Bone marrow (tissue), 2 donors: ENCODE measurements around the gene FBXO31.

Experiments
- DNase-seq, 2 donors: peaks; one replicate each; lab custom pipeline; 2025; lab: John Stamatoyannopoulos, UW

FBXO31 gene, protein sequence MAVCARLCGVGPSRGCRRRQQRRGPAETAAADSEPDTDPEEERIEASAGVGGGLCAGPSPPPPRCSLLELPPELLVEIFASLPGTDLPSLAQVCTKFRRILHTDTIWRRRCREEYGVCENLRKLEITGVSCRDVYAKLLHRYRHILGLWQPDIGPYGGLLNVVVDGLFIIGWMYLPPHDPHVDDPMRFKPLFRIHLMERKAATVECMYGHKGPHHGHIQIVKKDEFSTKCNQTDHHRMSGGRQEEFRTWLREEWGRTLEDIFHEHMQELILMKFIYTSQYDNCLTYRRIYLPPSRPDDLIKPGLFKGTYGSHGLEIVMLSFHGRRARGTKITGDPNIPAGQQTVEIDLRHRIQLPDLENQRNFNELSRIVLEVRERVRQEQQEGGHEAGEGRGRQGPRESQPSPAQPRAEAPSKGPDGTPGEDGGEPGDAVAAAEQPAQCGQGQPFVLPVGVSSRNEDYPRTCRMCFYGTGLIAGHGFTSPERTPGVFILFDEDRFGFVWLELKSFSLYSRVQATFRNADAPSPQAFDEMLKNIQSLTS

DNA sequence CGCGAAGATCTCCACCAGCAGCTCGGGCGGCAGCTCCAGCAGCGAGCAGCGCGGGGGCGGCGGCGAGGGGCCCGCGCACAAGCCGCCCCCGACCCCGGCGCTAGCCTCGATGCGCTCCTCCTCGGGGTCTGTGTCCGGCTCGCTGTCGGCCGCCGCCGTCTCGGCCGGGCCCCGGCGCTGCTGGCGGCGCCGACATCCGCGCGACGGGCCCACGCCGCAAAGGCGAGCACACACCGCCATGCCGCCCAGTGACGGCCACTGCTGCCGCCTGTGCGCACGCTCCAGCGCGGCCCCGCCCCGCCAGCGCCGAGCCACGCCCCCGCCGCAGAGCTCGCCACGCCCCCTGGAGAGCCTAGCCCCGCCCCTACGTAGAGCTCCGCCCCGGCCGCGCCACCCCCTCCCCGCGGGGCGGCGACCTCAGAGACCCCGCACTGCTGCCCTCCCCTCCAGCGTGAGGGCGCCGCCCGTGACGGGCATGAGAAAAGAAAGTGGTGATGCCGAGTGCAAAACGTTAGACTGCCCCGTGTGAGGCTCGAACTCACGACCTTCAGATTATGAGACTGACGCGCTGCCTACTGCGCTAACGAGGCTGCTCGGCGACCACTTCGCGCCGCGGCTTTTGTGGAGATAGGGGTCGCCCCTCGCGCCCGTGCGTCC, at the start of gene FBXO31:
Gene FBXO31, minus strand, starts transcription at position 272 of the 657 bp plus-strand sequence. Its CDS starts 32 bp downstream, at position 240.
- peak; percentile 82 to 99 for DNase-seq

- no peak for DNase-seq
Observed at GRCh38 chr16:87432330-87432915, 48.8 kb upstream of the FBXO31 start.

- no peak for DNase-seq
Observed at GRCh38 chr16:87431926-87432325, 48.4 kb upstream of the FBXO31 start.

GRCh38 chr16:87426423-87427215, 43.0 kb upstream of the FBXO31 start:
- DNase-seq, result no peak

GRCh38 chr16:87425941-87426340, 42.4 kb upstream of the FBXO31 start:
- no peak for DNase-seq

DNA sequence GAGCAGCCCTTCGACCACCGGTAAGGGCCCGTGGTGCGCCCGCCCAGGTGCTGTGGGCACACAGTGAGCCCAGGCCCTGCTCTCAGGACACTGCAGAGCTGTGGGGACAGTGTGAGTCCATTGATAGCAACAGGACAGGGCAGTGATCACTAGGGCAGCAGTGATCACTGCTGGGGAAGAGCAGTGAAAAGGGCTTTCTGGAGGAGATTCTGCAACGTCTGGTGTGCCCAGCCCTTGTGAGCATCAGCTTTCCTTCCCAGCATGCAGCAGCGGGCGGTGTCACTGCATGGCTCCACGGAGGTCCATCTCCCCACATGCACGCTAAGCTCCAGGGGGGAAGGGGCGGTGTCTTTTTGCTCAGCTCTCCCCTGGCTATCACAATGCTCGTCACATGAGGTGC, 40.7 kb upstream of the FBXO31 start:
- no peak for DNase-seq

- no peak for DNase-seq
Observed at GRCh38 chr16:87423429-87423828, 39.9 kb upstream of the FBXO31 start.

DNA sequence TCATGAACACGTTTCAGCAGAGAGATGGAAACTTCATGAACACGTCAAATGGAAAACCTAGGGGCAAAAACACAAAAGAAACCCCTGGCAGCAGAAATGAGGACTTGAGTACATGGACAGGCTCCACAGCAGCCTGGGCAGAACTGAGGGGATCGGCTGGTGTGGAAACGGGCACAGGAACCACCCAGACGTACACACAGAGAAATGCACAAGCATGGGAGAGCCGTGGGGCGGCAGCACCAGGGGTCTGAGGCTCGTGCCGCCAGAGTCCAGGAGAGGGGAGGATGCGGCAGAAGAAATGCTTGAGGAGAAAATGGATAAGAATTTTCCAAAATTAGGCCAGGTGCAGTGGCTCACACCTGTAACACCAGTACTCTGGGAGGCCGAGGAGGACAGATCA, 38.5 kb upstream of the FBXO31 start:
- DNase-seq, result no peak

- DNase-seq, result no peak
Observed at GRCh38 chr16:87421003-87421912, 37.7 kb upstream of the FBXO31 start.

DNA sequence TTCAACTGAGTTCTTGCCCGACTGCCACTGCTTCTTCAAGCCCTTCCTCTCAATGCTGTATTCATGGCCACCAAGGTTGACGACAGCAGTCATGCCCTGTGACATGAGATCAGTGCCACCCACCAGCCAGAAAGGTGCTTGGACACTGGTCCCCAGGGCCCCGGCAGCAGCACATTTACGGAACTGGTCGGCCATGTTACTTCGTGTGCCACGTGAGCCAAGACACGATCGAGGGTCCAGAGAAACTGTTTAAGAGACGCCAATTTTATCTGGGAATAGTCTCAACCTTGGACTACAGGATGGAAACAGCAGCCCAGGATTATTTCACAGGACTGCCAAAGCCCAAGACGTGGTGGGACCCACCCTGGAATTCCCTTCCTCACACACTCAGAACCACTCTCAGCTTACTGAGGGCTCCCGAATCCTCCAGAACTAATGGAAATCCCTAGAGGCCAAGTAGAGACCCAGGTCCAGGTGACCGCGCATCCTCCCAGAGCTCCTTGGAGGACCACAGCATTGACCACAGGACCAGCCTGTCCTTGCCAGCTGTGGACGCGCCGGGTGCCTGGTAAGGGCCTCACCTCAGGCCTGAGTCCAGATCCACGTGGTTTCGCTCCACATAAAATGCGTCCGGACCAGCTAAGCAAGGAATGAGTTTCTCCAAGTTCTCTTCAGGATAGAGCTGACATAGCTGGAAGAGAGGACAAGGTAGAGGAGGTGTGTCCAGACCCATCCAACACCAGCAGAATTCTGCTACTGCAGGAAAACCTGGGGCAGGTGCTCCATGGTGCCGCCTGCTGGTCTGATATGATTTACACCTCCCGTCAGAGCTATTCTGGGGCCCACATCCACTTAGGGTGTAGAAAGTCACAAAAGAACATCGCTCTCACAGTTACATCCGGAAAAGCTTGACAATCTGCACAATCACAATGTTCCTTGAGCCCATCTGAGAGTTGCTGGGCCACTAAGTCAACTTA, 36.7 kb upstream of the FBXO31 start:
- DNase-seq, result no peak

- DNase-seq, result no peak
Observed at GRCh38 chr16:87418644-87419043, 35.1 kb upstream of the FBXO31 start.

GRCh38 chr16:87418216-87418615, 34.6 kb upstream of the FBXO31 start:
- DNase-seq, result no peak

GRCh38 chr16:87417528-87417910, 33.9 kb upstream of the FBXO31 start:
- no peak for DNase-seq

GRCh38 chr16:87416826-87417527, 33.4 kb upstream of the FBXO31 start:
- no peak for DNase-seq

GRCh38 chr16:87415441-87415840, 31.9 kb upstream of the FBXO31 start:
- no peak for DNase-seq

- no peak for DNase-seq
Observed at GRCh38 chr16:87414251-87414680, 30.7 kb upstream of the FBXO31 start.

- DNase-seq, result no peak
Observed at GRCh38 chr16:87412996-87413421, 29.4 kb upstream of the FBXO31 start.

DNA sequence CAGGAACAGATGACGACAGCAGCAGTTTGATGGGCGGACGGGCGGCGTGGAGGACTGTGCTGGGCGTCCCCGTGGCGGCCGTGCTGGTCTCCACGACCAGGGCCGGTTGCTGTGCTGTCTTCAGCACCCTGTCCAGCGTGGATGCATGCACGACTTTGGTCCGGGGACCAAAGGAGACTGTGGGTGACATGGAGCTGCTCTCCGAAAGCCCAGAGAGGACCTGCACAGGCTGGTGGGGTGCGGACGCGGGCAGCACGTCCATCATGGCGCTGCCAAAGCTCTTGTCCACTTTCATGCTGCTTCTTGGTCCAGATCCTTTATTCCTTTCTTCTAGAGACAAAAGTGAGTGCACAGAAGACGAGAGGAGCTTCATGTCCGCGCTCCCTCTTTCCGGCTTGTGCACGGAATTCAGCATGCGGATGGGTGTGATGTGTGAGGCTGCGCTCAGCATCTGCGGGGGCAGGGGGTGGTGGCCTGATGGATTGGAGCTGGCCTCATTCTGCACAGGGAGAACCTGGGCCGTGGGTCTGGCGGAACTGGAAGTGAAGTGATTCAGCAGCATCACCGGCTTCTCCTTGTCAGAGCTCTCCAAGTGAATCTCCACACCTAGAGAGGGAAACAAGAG, 28.9 kb upstream of the FBXO31 start:
- DNase-seq, result no peak
